Endothelial cell of umbilical vein (primary cell): ENCODE results near the gene KLHDC4. TPM values are rescaled to one million over a fixed set of nuclear protein-coding genes. Genes with fewer than 3 reads are reported as not detected.

Source experiments
- BruUV-seq: library from RNA; stranded (reverse); fragments of 400-500 nt; replicated peaks from 2 replicates; lab custom pipeline; 2021; lab: Mats Ljungman, UMichigan
- CTCF ChIA-PET: fragments of 300-600, 350-600 bp; sonication (Branson Sonifier 250); formaldehyde crosslinking; loops from one replicate; lab custom pipeline; 2021; ENCODE audit warnings: antibody characterized with exemption, inconsistent platforms; lab: Charles Lee
- POLR2A ChIA-PET: fragments of 300-600, 350-600 bp; sonication (Branson Sonifier 250); formaldehyde crosslinking; loops from one replicate; lab custom pipeline; 2021; ENCODE audit warnings: antibody characterized with exemption, inconsistent platforms; lab: Charles Lee
- DNase-seq: peaks from one replicate; pipeline ENCODE4 v3.0.0-alpha.2; 2011; ENCODE audit warnings: low read depth, low spot score
- FAIRE-seq: peaks from 2 replicates; lab custom pipeline; 2011; peaks lifted over from hg19 to GRCh38; lab: Jason Lieb, UNC
- H2AFZ ChIP-seq: 2 replicates; pipeline ENCODE4 v1.6.0; 2012; ENCODE audit warnings: low read depth, low read length, control low read depth, inconsistent platforms
- H3K27ac ChIP-seq: 2 replicates; pipeline ENCODE4 v1.5.1; 2011; ENCODE audit warnings: low read depth, mild to moderate bottlenecking, control low read depth, low read length, moderate library complexity; ENCODE audit not compliant: insufficient read depth
- H3K27me3 ChIP-seq, 2 experiments: 2 replicates each; pipeline versions ENCODE4 v1.6.0 to v1.6.1; 2011; ENCODE audit warnings: low read length in 2 of 2, mixed read lengths in 1 of 2; ENCODE audit not compliant: control insufficient read depth in 2 of 2, insufficient read depth in 2 of 2
- H3K36me3 ChIP-seq, 2 experiments: 2 replicates in 1 of 2; 3 replicates in 1 of 2; pipeline ENCODE4 v1.5.1; 2011; ENCODE audit warnings: low read length in 2 of 2, mild to moderate bottlenecking in 1 of 2, moderate library complexity in 1 of 2; ENCODE audit not compliant: control insufficient read depth in 2 of 2, insufficient read depth in 2 of 2; ENCODE audit errors: extremely low read depth in 1 of 2
- H3K4me1 ChIP-seq: 3 replicates; pipeline ENCODE4 v1.5.1; 2011; ENCODE audit warnings: mild to moderate bottlenecking, low read length; ENCODE audit not compliant: control insufficient read depth, insufficient read depth; ENCODE audit errors: extremely low read depth
- H3K4me2 ChIP-seq: 2 replicates; pipeline ENCODE4 v1.6.1; 2011; ENCODE audit warnings: low read length, control low read depth, mixed read lengths; ENCODE audit not compliant: insufficient read depth
- H3K4me3 ChIP-seq, 3 experiments: fragments of 200-600 bp in 1 of 3; sonication (generic), shearing (Covaris generic) in 1 of 3; replicated peaks in 1 of 3; 2 replicates each; pipeline ENCODE4 v1.5.1; 2011 to 2016; ENCODE audit warnings: control low read depth in 3 of 3, low read length in 3 of 3, mild to moderate bottlenecking in 2 of 3, inconsistent platforms in 1 of 3, low read depth in 1 of 3, moderate library complexity in 1 of 3; ENCODE audit not compliant: insufficient read depth in 1 of 3
- H3K79me2 ChIP-seq: 2 replicates; pipeline ENCODE4 v1.6.0; 2012; ENCODE audit warnings: low read length, inconsistent platforms; ENCODE audit not compliant: control insufficient read depth, insufficient read depth
- H3K9ac ChIP-seq: replicated peaks from 2 replicates; pipeline ENCODE3; 2011; ENCODE audit warnings: low read length, control low read depth; ENCODE audit not compliant: insufficient read depth; ENCODE audit errors: extremely low read depth
- H3K9me1 ChIP-seq: replicated peaks from 3 replicates; pipeline ENCODE4 v1.6.0; 2011; ENCODE audit warnings: mild to moderate bottlenecking, low read length; ENCODE audit not compliant: control insufficient read depth, insufficient read depth; ENCODE audit errors: extremely low read depth
- H3K9me3 ChIP-seq: replicated peaks from 2 replicates; pipeline ENCODE4 v1.5.1; 2012; ENCODE audit warnings: low read length, inconsistent platforms; ENCODE audit not compliant: control insufficient read depth, insufficient read depth
- H4K20me1 ChIP-seq: replicated peaks from 2 replicates; pipeline ENCODE3; 2011; ENCODE audit warnings: mild to moderate bottlenecking, low read length; ENCODE audit not compliant: control insufficient read depth, insufficient read depth; ENCODE audit errors: extremely low read depth
- CTCF ChIP-seq, 2 donors: IDR thresholded peaks; 1 replicate in 1 of 2; 2 replicates in 1 of 2; pipeline ENCODE4 v1.5.1; 2011; ENCODE audit warnings: low read length in 2 of 2, mild to moderate bottlenecking in 2 of 2, moderate library complexity in 2 of 2, control low read depth in 1 of 2, inconsistent platforms in 1 of 2, low read depth in 1 of 2; ENCODE audit not compliant: insufficient read depth in 1 of 2; ENCODE audit errors: extremely low read depth in 1 of 2
- EZH2 ChIP-seq: IDR thresholded peaks from 2 replicates; pipeline ENCODE4 v1.6.1; 2012; ENCODE audit warnings: borderline replicate concordance, low read depth, mild to moderate bottlenecking, moderate library complexity, low read length, inconsistent platforms; ENCODE audit not compliant: severe bottlenecking
- FOS ChIP-seq: IDR thresholded peaks from 2 replicates; pipeline ENCODE4 v1.6.1; 2011; ENCODE audit warnings: mild to moderate bottlenecking, low read length, moderate library complexity, borderline replicate concordance; ENCODE audit not compliant: insufficient read depth
- GATA2 ChIP-seq: IDR thresholded peaks from 2 replicates; pipeline ENCODE4 v1.7.0; 2011; ENCODE audit warnings: low read depth, mild to moderate bottlenecking, moderate library complexity, mixed read lengths, low read length; ENCODE audit not compliant: insufficient read length, insufficient read depth
- JUN ChIP-seq: IDR thresholded peaks from 2 replicates; pipeline ENCODE4 v1.6.1; 2011; ENCODE audit warnings: borderline replicate concordance, low read depth; ENCODE audit not compliant: insufficient read length, insufficient read depth
- MYC ChIP-seq: IDR thresholded peaks from one replicate; pipeline ENCODE4 v1.6.1; 2011; ENCODE audit warnings: mild to moderate bottlenecking, low read depth, low read length
- POLR2A ChIP-seq: IDR thresholded peaks from 2 replicates; pipeline ENCODE4 v1.6.1; 2012; ENCODE audit warnings: low read depth, mild to moderate bottlenecking, control low read depth, low read length
- POLR2AphosphoS5 ChIP-seq: IDR thresholded peaks from 2 replicates; pipeline ENCODE4 v1.6.1; 2012; ENCODE audit warnings: low read depth, mild to moderate bottlenecking, control low read depth, low read length, moderate library complexity; ENCODE audit not compliant: insufficient read depth
- dilution Hi-C: fragments of 300-500 bp; cut with MboI; formaldehyde crosslinking; loops from one replicate; pipeline ENCODE4 v1.15.0; 2019; ENCODE audit warnings: low sequenced_read_pairs; ENCODE audit not compliant: extremely low pct_ligation_motif_present
- intact Hi-C: fragments of 100-400 bp; cut with micrococcal nuclease; formaldehyde crosslinking; loops from one replicate; pipeline ENCODE4 v1.10.0; 2022
- polyA plus RNA-seq, 4 experiments: library from polyadenylated mRNA; depleted of rRNA in 3 of 4; stranded (reverse) in 3 of 4; unstranded in 1 of 4; fragments of >200 nt; gene quantifications; 2 replicates each; pipeline versions ENCODE4 v1.2.1 to v1.2.3, GENCODE V29; 2011 to 2012; ENCODE audit warnings: missing spikeins in 1 of 4
- total RNA-seq: library from RNA; stranded (reverse); gene quantifications from 2 replicates; pipeline ENCODE4 v1.2.3, GENCODE V29; 2021
- TF ChIP-seq, protein P1 (sequence below): IDR thresholded peaks from 2 replicates; pipeline ENCODE4 v1.6.1; 2011; ENCODE audit not compliant: insufficient read depth, insufficient read length

The KLHDC4 gene
- total and polyA plus RNA-seq, 2 donors (not counting 3 experiments of a cell fraction or from before 2014, with no cell fraction given): 24.7 to 46.2 TPM

- Histone ChIP-seq H3K27me3 (no peaks in the 10 kb centered on the region), H3K9ac (no peak overlapping the region), H3K4me2 (no peak overlapping the region), H3K9me3 (no peaks in the 10 kb centered on the region), H3K9me1 (no peaks in the 10 kb centered on the region), H2AFZ (no peak overlapping the region), H3K4me3 (no peak overlapping the region), H3K36me3 (peaks cover 6 to 7% of the 10 kb centered on the region in 2 experiments), H3K79me2 (peaks cover 31% of the 10 kb centered on the region), H4K20me1 (no peaks in the 10 kb centered on the region), H3K27ac (no peak overlapping the region), H3K4me1 (peaks cover 8% of the 10 kb centered on the region)
- intact Hi-C loops (loop anchor here (10.0 kb wide), 1 partner anchor 358 kb away; no protein-coding TSS in a partner anchor), dilution Hi-C loops (no loop called here)
- BruUV-seq: no TSS peak
- DNase-seq (no peak), FAIRE-seq (no peak)
- TF ChIP-seq FOS: no peak
- no peak for TF ChIP-seq POLR2AphosphoS5
- no peak for TF ChIP-seq MYC
- TF ChIP-seq, protein P1, sequence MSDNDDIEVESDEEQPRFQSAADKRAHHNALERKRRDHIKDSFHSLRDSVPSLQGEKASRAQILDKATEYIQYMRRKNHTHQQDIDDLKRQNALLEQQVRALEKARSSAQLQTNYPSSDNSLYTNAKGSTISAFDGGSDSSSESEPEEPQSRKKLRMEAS: no peak
- TF ChIP-seq GATA2: no peak
- TF ChIP-seq POLR2A: no peak
- TF ChIP-seq JUN: no peak
- no peak for TF ChIP-seq EZH2
- no peak for TF ChIP-seq CTCF (IDR thresholded peaks at IDR 0.05; ENCODE audit: extremely low read depth in 1 of 2, insufficient read depth in 1 of 2, low read depth in 1 of 2, low read length in 2 of 2)
- POLR2A ChIA-PET: no interaction called here
- CTCF ChIA-PET: no interaction called here
These were observed 3.2 kb downstream of the KLHDC4 start for GRCh38 chr16:87762620-87763019.
